ENCODE measurements around the gene IL25. TPM values are rescaled to one million over a fixed set of nuclear protein-coding genes. Genes with fewer than 3 reads are reported as not detected.

The IL25 gene
- total RNA-seq, 5 donors from 2014 or later (not counting 1 experiment from before 2014, with no cell fraction given): not detected

DNA sequence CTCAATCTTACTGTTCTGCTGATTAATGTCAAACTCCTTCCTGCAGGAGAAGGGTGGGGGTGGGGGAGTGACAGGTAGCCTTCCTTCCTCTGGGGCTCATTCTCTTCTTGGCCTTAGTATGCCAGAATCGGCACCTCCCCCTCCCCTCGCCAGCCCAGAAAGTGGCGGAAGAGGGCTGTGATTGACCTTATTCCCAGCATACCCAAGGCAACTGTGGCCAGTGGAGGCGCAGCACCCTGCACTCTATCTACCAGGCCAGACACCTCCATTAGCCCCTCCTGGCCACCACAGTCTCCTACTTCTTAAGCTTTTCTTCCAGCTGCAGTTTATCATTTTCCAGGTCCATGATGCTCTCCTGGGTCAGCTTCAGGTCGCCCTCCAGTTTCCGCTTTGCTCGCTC lies 20.0 kb downstream of the IL25 start:
- no peaks in the 10 kb centered on the region for H3K9me3 Mint-ChIP-seq
- no peak for ATAC-seq (replicated peaks in 1 of 4)
- H3K4me3 Mint-ChIP-seq: no peak overlapping the region
- CTCF ChIA-PET: interaction anchor here in 1 of 2 donors (0.6 kb wide), 1 partner anchor 90 kb away, joined by 4 read pairs; no protein-coding TSS in a partner anchor
- POLR2A ChIA-PET: no interaction called here
- Histone ChIP-seq H3K27ac (ENCODE audit: low read length) (no peak overlapping the region), H3K27me3 (replicated peaks in 1 of 2; ENCODE audit: control insufficient read depth in 2 of 2, extremely low read depth in 1 of 2, insufficient read depth in 2 of 2, low read length in 1 of 2) (peaks cover 0 to 23% of the 10 kb centered on the region in 2 experiments), H3K4me1 (ENCODE audit: control insufficient read depth in 1 of 2, extremely low read depth in 1 of 2, insufficient read depth in 2 of 2, low read length in 2 of 2) (no peaks in the 10 kb centered on the region), H3K36me3 (ENCODE audit: control insufficient read depth in 2 of 2, extremely low read depth in 1 of 2, insufficient read depth in 1 of 2, low read length in 1 of 2) (no peaks in the 10 kb centered on the region), H3K4me3 (ENCODE audit: control insufficient read depth in 1 of 2, extremely low read depth in 1 of 2, low read length in 1 of 2) (no peak overlapping the region), H3K9me3 (no peaks in the 10 kb centered on the region)
- no peak for DNase-seq
- H3K36me3 Mint-ChIP-seq: no peaks in the 10 kb centered on the region
- 84% methylated on average over 7 of the region's 7 CpGs for WGBS (ENCODE audit: insufficient coverage)
- no peaks in the 10 kb centered on the region for H3K4me1 Mint-ChIP-seq
- no peak overlapping the region for H3K27ac Mint-ChIP-seq
- H3K27me3 Mint-ChIP-seq: peaks cover 20 to 23% of the 10 kb centered on the region in 2 donors

DNA sequence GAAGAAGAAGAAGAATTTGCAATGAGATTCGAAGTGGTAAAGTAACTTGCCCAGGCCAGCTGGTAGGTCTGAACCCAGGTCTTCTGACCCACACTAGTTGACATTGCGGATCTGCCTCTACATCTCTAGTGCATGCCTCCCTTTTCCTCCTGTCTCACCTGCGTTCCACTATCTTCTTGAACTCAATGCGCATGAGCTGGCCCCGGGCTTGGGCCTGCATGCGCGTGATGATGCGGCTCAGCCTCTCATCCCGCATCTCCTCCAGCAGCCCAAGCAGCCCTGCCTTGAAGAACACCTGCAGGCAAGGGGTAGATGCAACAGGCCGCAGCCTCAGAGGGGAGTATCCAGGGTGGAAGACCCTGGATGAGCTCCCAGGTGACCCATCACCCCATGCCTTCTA lies 23.5 kb downstream of the IL25 start:
- H3K4me1 ChIP-seq (ENCODE audit: control insufficient read depth in 1 of 2, extremely low read depth in 1 of 2, insufficient read depth in 2 of 2, low read length in 2 of 2): no peaks in the 10 kb centered on the region
- CTCF ChIA-PET: no interaction called here
- H3K9me3 ChIP-seq: no peaks in the 10 kb centered on the region
- no peak overlapping the region for H3K27ac ChIP-seq (ENCODE audit: low read length)
- no peak for DNase-seq
- no peaks in the 10 kb centered on the region for H3K9me3 Mint-ChIP-seq
- H3K4me3 ChIP-seq (ENCODE audit: control insufficient read depth in 1 of 2, extremely low read depth in 1 of 2, low read length in 1 of 2): no peak overlapping the region
- WGBS (ENCODE audit: insufficient coverage): 95% methylated on average over 8 of the region's 10 CpGs
- ATAC-seq (replicated peaks in 1 of 4): no peak
- H3K4me1 Mint-ChIP-seq: no peaks in the 10 kb centered on the region
- no peak overlapping the region for H3K27ac Mint-ChIP-seq
- no peak overlapping the region for H3K4me3 Mint-ChIP-seq
- H3K36me3 Mint-ChIP-seq: no peaks in the 10 kb centered on the region
- H3K27me3 ChIP-seq (replicated peaks in 1 of 2; ENCODE audit: control insufficient read depth in 2 of 2, extremely low read depth in 1 of 2, insufficient read depth in 2 of 2, low read length in 1 of 2): peaks cover 0 to 8% of the 10 kb centered on the region in 2 experiments
- peaks cover 4 to 15% of the 10 kb centered on the region in 2 donors for H3K27me3 Mint-ChIP-seq
- no peaks in the 10 kb centered on the region for H3K36me3 ChIP-seq (ENCODE audit: control insufficient read depth in 2 of 2, extremely low read depth in 1 of 2, insufficient read depth in 1 of 2, low read length in 1 of 2)
- POLR2A ChIA-PET: no interaction called here

DNA sequence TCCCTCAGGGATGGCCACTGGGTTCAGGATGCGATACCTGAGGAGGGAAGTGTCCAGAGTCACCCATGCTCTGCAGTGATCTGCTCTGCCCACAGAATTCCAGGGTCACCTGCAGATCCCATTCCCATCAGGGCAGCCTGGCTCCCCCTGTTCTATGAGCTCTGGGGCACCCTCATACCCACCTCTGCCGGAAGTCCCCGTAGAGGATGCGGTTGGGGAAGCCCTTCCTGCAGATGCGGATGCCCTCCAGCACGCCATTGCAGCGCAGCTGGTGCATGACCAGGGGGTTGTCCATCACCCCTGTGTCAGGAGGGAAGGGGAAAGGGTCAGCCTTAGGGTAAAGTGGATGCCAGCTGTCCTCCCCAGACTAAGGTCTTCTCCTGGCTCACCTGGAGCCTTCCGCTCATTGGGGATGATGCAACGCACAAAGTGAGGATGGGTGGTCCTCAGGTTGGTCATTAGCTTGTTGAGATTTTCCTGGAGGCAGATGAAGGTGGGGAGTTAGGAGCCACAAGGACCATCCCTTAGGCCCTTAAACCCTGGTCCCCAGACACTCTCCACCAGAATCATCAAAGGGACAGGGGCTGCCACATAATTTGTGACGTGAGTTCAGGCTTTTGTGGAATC lies 24.3 kb downstream of the IL25 start:
- no peaks in the 10 kb centered on the region for H3K36me3 ChIP-seq (ENCODE audit: control insufficient read depth in 2 of 2, extremely low read depth in 1 of 2, insufficient read depth in 1 of 2, low read length in 1 of 2)
- no peak overlapping the region for H3K27ac ChIP-seq (ENCODE audit: low read length)
- DNase-seq (no peak), ATAC-seq (replicated peaks in 1 of 4) (no peak)
- 91% methylated on average over 2 of the region's 10 CpGs for WGBS (ENCODE audit: insufficient coverage)
- no peaks in the 10 kb centered on the region for H3K36me3 Mint-ChIP-seq
- H3K4me1 Mint-ChIP-seq: no peaks in the 10 kb centered on the region
- H3K27me3 ChIP-seq (replicated peaks in 1 of 2; ENCODE audit: control insufficient read depth in 2 of 2, extremely low read depth in 1 of 2, insufficient read depth in 2 of 2, low read length in 1 of 2): peaks cover 0 to 8% of the 10 kb centered on the region in 2 experiments
- H3K27ac Mint-ChIP-seq: no peak overlapping the region
- H3K4me3 Mint-ChIP-seq: no peak overlapping the region
- ChIA-PET CTCF (no interaction called here), POLR2A (no interaction called here)
- no peak overlapping the region for H3K4me3 ChIP-seq (ENCODE audit: control insufficient read depth in 1 of 2, extremely low read depth in 1 of 2, low read length in 1 of 2)
- peaks cover 4 to 15% of the 10 kb centered on the region in 2 donors for H3K27me3 Mint-ChIP-seq
- no peaks in the 10 kb centered on the region for H3K4me1 ChIP-seq (ENCODE audit: control insufficient read depth in 1 of 2, extremely low read depth in 1 of 2, insufficient read depth in 2 of 2, low read length in 2 of 2)
- H3K9me3 Mint-ChIP-seq: no peaks in the 10 kb centered on the region
- no peaks in the 10 kb centered on the region for H3K9me3 ChIP-seq

DNA sequence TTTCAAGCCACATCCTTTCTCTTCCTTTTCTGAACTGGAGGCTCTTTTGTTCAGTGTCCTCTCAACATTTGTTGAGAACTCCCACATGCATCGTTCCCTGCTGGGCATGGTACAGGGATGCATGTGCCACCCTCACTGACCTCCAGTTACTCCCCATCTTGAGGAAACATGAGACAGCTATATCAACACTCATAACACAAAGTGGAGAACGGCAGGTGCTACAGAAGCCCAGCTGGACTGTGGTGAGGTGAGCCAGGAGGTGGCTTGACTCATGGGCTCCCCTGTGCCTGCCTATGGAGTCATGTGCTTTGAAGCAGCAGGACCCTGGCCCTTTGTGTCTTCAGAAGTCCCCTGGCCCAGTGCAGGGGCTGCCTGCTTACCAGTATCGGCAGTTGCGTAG lies 25.7 kb downstream of the IL25 start:
- DNase-seq (no peak), ATAC-seq (replicated peaks in 1 of 4) (no peak)
- Histone ChIP-seq H3K4me3 (ENCODE audit: control insufficient read depth in 1 of 2, extremely low read depth in 1 of 2, low read length in 1 of 2) (no peak overlapping the region), H3K27me3 (replicated peaks in 1 of 2; ENCODE audit: control insufficient read depth in 2 of 2, extremely low read depth in 1 of 2, insufficient read depth in 2 of 2, low read length in 1 of 2) (peaks cover 0 to 15% of the 10 kb centered on the region in 2 experiments), H3K36me3 (ENCODE audit: control insufficient read depth in 2 of 2, extremely low read depth in 1 of 2, insufficient read depth in 1 of 2, low read length in 1 of 2) (no peaks in the 10 kb centered on the region), H3K27ac (ENCODE audit: low read length) (no peak overlapping the region), H3K4me1 (ENCODE audit: control insufficient read depth in 1 of 2, extremely low read depth in 1 of 2, insufficient read depth in 2 of 2, low read length in 2 of 2) (no peaks in the 10 kb centered on the region), H3K9me3 (no peaks in the 10 kb centered on the region)
- H3K9me3 Mint-ChIP-seq: no peaks in the 10 kb centered on the region
- 96% methylated on average over 3 of the region's 4 CpGs for WGBS (ENCODE audit: insufficient coverage)
- H3K36me3 Mint-ChIP-seq: no peaks in the 10 kb centered on the region
- H3K4me1 Mint-ChIP-seq: no peaks in the 10 kb centered on the region
- ChIA-PET POLR2A (no interaction called here), CTCF (no interaction called here)
- H3K27me3 Mint-ChIP-seq: peaks cover 10 to 20% of the 10 kb centered on the region in 2 donors
- no peak overlapping the region for H3K4me3 Mint-ChIP-seq
- H3K27ac Mint-ChIP-seq: no peak overlapping the region

DNA sequence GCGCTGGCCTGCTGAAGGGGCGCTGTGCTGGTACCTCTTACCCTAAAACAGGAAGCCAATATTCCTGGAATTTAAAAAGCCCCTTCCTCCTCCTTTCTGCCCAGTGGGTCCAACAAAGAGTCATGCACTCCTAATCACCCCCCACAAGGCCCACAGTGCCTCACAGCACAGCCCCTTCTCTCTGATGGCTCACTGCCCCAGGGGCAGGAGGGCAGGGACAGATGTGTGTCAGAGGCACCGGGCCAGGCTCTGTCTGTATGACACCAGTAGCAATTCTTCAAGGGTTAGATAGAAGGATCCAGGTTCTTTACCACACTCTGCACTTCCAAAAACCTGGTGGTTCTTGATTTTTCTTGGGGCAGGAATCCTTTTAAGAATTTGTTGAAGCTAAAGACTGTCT lies 26.5 kb downstream of the IL25 start:
- ChIA-PET CTCF (interaction anchor here in 1 of 2 donors (0.6 kb wide), 1 partner anchor 18 kb away, joined by 3 read pairs; no protein-coding TSS in a partner anchor), POLR2A (no interaction called here)
- Mint-ChIP-seq H3K9me3 (no peaks in the 10 kb centered on the region), H3K4me3 (no peak overlapping the region), H3K27me3 (peaks cover 12 to 25% of the 10 kb centered on the region in 2 donors), H3K27ac (no peak overlapping the region), H3K36me3 (no peaks in the 10 kb centered on the region), H3K4me1 (no peaks in the 10 kb centered on the region)
- WGBS (ENCODE audit: insufficient coverage): no CpG with 5 or more reads among the region's 3 CpGs
- no peak for DNase-seq
- no peaks in the 10 kb centered on the region for H3K36me3 ChIP-seq (ENCODE audit: control insufficient read depth in 2 of 2, extremely low read depth in 1 of 2, insufficient read depth in 1 of 2, low read length in 1 of 2)
- ATAC-seq (replicated peaks in 1 of 4): no peak
- H3K4me1 ChIP-seq (ENCODE audit: control insufficient read depth in 1 of 2, extremely low read depth in 1 of 2, insufficient read depth in 2 of 2, low read length in 2 of 2): no peaks in the 10 kb centered on the region
- no peak overlapping the region for H3K4me3 ChIP-seq (ENCODE audit: control insufficient read depth in 1 of 2, extremely low read depth in 1 of 2, low read length in 1 of 2)
- H3K27me3 ChIP-seq (replicated peaks in 1 of 2; ENCODE audit: control insufficient read depth in 2 of 2, extremely low read depth in 1 of 2, insufficient read depth in 2 of 2, low read length in 1 of 2): peaks cover 0 to 18% of the 10 kb centered on the region in 2 experiments
- H3K27ac ChIP-seq (ENCODE audit: low read length): no peak overlapping the region
- H3K9me3 ChIP-seq: no peaks in the 10 kb centered on the region

DNA sequence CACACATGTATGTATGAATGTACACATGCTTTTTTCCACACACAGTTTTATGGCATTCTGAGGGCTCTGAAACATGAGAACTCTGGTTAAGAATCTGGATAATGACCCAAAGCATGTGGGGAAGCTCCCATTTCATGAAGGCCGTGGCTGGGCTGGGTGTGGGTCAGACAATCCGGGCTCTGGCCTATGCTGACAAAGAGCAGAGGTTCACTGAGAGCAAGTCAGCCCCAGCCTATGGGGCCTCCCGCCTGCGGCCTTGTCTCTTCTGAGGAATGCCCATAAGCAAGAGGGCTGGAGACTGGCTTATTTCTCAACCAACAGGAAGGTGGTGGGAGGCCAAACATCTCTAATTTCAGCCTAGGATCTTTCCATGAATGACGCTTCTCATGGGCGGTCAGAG lies 27.0 kb downstream of the IL25 start:
- Mint-ChIP-seq H3K4me1 (no peaks in the 10 kb centered on the region), H3K4me3 (no peak overlapping the region), H3K36me3 (no peaks in the 10 kb centered on the region), H3K27ac (no peak overlapping the region), H3K9me3 (no peaks in the 10 kb centered on the region), H3K27me3 (peaks cover 12 to 25% of the 10 kb centered on the region in 2 donors)
- ATAC-seq (replicated peaks in 1 of 4): no peak
- no peak for DNase-seq
- ChIA-PET POLR2A (no interaction called here), CTCF (interaction anchor here in 1 of 2 donors (0.6 kb wide), 1 partner anchor 18 kb away, joined by 3 read pairs; no protein-coding TSS in a partner anchor)
- Histone ChIP-seq H3K4me3 (ENCODE audit: control insufficient read depth in 1 of 2, extremely low read depth in 1 of 2, low read length in 1 of 2) (no peak overlapping the region), H3K4me1 (ENCODE audit: control insufficient read depth in 1 of 2, extremely low read depth in 1 of 2, insufficient read depth in 2 of 2, low read length in 2 of 2) (no peaks in the 10 kb centered on the region), H3K9me3 (no peaks in the 10 kb centered on the region), H3K36me3 (ENCODE audit: control insufficient read depth in 2 of 2, extremely low read depth in 1 of 2, insufficient read depth in 1 of 2, low read length in 1 of 2) (no peaks in the 10 kb centered on the region), H3K27ac (ENCODE audit: low read length) (no peak overlapping the region), H3K27me3 (replicated peaks in 1 of 2; ENCODE audit: control insufficient read depth in 2 of 2, extremely low read depth in 1 of 2, insufficient read depth in 2 of 2, low read length in 1 of 2) (peaks cover 0 to 20% of the 10 kb centered on the region in 2 experiments)
- WGBS (ENCODE audit: insufficient coverage): 71% methylated on average over 2 of the region's 6 CpGs
